ENCODE data around the gene ACSS3. TPM values are rescaled to one million over a fixed set of nuclear protein-coding genes. Genes with fewer than 3 reads are reported as not detected.
"Not testable (repeated sequence)": the region's sequence is repeated elsewhere in the genome, so short reads cannot be mapped to it uniquely, and the experiment has no call there.

ACSS3 gene
- total RNA-seq, 1 donor from 2014 or later: not detected

DNA sequence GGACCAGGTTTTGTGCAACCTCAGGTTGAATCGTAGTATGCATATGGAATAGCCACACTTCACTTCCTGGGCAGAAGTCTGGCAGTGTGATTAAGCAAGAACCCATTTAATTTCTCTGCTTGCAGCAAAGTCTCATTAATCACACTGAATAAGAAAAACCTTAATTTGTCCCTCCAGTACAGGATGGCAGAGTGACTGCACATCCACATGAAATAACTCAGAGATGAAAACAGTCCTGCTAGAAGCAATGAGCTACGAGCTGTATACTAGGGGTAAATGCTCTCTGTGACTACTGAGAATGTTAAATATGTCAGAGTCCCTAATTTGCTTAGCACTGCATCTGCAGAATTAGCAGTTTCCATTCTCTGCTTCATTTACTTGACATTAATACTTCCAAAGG is 88.9 kb downstream of the ACSS3 start:
- no peaks in the 10 kb centered on the region for H3K4me1 Mint-ChIP-seq
- no peaks in the 10 kb centered on the region for H3K36me3 Mint-ChIP-seq (ENCODE audit: low read depth)
- no peak overlapping the region for H3K4me3 Mint-ChIP-seq
- intact Hi-C loops (cut with micrococcal nuclease): no loop called here
- DNase-seq: no peak
- no peak overlapping the region for H3K27ac Mint-ChIP-seq
- H3K9me3 Mint-ChIP-seq: no peaks in the 10 kb centered on the region
- no peaks in the 10 kb centered on the region for H3K27me3 Mint-ChIP-seq

DNA sequence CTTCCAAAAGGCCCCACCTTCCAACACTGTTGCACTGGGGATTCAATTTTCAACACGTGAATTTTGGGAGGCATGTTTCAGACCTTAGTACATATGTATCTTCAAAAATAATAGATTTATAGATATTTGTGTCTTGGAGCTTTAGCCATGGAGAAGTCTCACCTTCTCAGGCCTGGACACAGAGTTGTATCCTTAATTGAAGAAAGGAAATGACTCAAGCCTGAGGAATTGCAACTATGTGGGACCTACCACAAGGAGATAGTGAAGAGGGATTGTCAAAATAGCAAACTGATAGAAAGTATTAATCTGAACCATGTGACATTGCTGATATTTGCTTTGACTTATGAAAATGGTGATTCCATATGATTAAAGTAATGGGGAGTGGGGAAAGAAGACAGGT is 89.8 kb downstream of the ACSS3 start:
- intact Hi-C loops (cut with micrococcal nuclease): no loop called here
- no peak for DNase-seq

DNA sequence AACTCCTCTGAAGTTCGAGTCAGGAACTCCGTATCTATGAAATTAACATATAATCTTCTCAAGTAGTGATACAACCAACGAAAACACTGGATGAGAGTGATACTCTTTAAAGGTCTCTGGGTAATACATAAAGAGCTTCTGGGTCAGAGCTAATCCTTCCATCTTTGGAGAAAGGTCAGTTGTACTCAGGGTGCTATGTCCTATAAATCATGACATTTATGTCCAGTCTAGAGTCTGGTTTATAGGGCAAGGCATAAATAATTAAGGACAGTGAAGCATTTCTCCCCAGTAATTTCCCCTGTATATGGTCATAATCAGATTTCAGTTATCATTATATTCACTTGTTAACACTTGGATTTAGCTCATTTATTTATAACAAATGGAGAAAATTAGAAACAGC is 90.6 kb downstream of the ACSS3 start:
- no peak for DNase-seq
- no peak overlapping the region for H3K27ac Mint-ChIP-seq
- H3K27me3 Mint-ChIP-seq: no peaks in the 10 kb centered on the region
- no peak overlapping the region for H3K4me3 Mint-ChIP-seq
- intact Hi-C loops (cut with micrococcal nuclease): no loop called here
- H3K36me3 Mint-ChIP-seq (ENCODE audit: low read depth): no peaks in the 10 kb centered on the region
- no peaks in the 10 kb centered on the region for H3K4me1 Mint-ChIP-seq
- no peaks in the 10 kb centered on the region for H3K9me3 Mint-ChIP-seq

More for the DNA sequence above, 89.8 kb downstream of the ACSS3 start:
- H3K9me3 Mint-ChIP-seq: no peaks in the 10 kb centered on the region
- H3K4me3 Mint-ChIP-seq: no peak overlapping the region
- no peaks in the 10 kb centered on the region for H3K27me3 Mint-ChIP-seq
- H3K27ac Mint-ChIP-seq: no peak overlapping the region
- no peaks in the 10 kb centered on the region for H3K36me3 Mint-ChIP-seq (ENCODE audit: low read depth)
- no peaks in the 10 kb centered on the region for H3K4me1 Mint-ChIP-seq

DNA sequence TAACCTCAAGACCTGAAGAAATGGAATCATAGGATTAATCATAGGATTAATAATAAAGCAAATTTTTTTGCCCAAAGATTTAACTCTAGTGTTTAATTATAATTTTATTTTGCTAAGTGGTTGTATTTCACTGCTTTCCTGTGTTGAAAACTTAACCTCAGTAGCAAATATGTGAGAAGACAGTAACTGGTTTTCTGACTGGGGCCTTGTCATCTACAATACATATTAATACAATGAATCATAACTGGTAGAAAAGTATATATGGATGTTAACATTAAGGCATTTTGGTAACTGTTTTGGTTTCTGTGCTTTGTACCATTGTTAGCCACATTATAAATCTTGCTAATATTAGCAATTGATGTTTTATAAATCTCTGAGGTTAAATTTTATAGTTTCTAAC is 92.2 kb downstream of the ACSS3 start:
- no peak for DNase-seq
- H3K27ac Mint-ChIP-seq: no peak overlapping the region

DNA sequence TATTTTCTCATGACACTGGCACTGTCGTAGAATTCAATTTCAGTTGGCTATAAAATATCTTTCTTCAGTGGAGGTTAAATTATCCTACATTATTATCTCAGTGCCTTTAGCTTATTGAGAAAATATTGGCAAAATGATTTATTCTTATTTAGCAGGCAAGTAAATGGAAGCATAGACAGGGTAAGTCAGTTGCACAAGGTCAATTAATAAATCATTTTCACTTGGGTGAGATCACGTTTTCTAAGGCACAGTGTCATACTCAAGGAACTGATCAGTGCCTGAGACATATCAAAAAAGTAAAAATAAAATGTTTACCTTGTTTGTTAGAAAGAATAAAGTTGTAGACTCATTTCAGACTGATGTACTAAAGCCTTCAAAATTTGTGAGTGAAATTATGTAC is 95.0 kb downstream of the ACSS3 start:
- DNase-seq: no peak
- H3K4me1 Mint-ChIP-seq: no peaks in the 10 kb centered on the region
- intact Hi-C loops (cut with micrococcal nuclease): no loop called here
- H3K36me3 Mint-ChIP-seq (ENCODE audit: low read depth): no peaks in the 10 kb centered on the region
- peaks cover 7% of the 10 kb centered on the region for H3K9me3 Mint-ChIP-seq
- H3K27ac Mint-ChIP-seq: no peak overlapping the region
- H3K27me3 Mint-ChIP-seq: no peaks in the 10 kb centered on the region
- H3K4me3 Mint-ChIP-seq: no peak overlapping the region

More for the DNA sequence above, 92.2 kb downstream of the ACSS3 start:
- H3K4me1 Mint-ChIP-seq: no peaks in the 10 kb centered on the region
- H3K4me3 Mint-ChIP-seq: no peak overlapping the region
- no peaks in the 10 kb centered on the region for H3K36me3 Mint-ChIP-seq (ENCODE audit: low read depth)
- H3K27me3 Mint-ChIP-seq: no peaks in the 10 kb centered on the region
- intact Hi-C loops (cut with micrococcal nuclease): no loop called here
- H3K9me3 Mint-ChIP-seq: no peaks in the 10 kb centered on the region

DNA sequence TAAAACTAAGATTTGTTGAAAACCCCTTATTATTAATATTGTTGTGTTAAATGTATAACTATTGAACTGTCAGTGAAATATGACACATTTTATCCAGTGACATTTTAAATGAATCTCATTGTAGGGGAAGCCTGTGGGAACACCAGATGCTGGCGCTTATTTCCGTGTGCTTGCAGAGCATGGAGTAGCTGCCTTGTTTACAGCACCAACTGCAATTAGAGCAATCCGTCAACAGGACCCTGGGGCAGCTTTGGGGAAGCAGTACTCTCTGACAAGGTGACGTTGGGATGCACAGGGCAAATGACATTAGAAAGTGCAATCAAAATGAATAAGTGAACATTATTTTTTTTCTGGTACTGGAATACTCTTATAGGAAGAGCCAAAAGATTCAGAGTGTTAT is 96.8 kb downstream of the ACSS3 start:
- Mint-ChIP-seq H3K4me3 (no peak overlapping the region), H3K27me3 (no peaks in the 10 kb centered on the region), H3K4me1 (no peaks in the 10 kb centered on the region), H3K27ac (no peak overlapping the region), H3K36me3 (ENCODE audit: low read depth) (no peaks in the 10 kb centered on the region), H3K9me3 (peaks cover 7% of the 10 kb centered on the region)
- intact Hi-C loops (cut with micrococcal nuclease): no loop called here
- no peak for DNase-seq

DNA sequence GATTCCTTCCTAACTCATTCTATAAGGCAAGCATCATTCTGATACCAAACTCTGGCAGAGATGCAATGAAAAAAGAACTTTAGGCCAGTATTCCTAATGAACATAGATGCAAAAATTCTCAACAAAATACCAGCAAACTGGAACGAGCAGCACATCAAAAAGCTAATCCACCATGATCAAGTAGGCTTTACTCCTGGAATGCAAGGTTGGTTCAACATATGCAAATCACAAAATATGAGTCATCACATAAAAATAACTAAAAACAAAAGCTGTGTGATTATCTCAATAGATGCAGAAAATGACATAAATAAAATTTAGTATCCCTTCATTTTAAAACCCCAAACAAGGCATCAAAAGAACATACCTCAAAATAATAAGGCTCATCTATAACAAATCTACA is 98.9 kb downstream of the ACSS3 start:
- Mint-ChIP-seq H3K4me1 (no peaks in the 10 kb centered on the region), H3K27ac (no peak overlapping the region), H3K27me3 (no peaks in the 10 kb centered on the region), H3K9me3 (peaks cover 7% of the 10 kb centered on the region), H3K4me3 (no peak overlapping the region), H3K36me3 (ENCODE audit: low read depth) (no peaks in the 10 kb centered on the region)
- intact Hi-C loops (cut with micrococcal nuclease): no loop called here
- no peak for DNase-seq

DNA sequence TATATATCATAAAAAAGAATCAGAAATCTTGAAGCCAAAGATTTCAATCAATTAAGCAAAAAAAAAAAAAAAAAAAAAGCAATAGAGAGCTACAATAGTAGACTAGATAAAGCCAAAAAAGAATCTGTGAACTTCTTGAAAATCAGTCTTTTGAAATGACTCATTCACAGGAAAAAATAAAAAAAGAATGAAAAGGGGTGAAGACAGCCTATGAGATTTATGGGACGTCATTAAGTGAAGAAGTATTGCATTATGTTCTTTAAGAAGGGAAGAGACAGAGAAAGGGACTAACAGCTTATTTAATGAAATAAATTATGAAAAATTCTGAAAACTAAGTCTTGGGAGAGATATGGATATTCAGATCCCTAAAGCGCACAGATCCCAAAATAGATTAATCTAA is 103.8 kb downstream of the ACSS3 start:
- H3K36me3 Mint-ChIP-seq (ENCODE audit: low read depth): no peaks in the 10 kb centered on the region

DNA sequence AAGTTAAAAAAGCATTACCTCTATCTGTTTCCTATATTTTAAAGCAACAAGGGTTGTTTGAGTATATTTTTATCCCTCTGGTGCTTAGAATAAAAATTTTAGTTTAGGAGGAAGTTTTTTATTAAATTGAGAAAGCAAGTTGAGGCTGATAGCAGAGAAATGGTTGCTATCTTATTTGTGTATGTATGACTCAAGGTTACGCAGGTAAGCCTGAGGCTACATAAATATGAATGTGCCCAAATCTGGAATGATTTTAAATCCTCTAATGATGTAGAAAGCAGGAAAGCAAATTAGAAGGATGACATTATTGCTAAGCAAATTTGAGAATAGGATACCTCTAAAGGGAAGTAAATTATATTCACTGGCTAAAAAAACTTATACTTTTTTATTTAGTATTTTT is 109.8 kb downstream of the ACSS3 start:
- no peaks in the 10 kb centered on the region for H3K36me3 Mint-ChIP-seq (ENCODE audit: low read depth)

More for the DNA sequence above, 103.8 kb downstream of the ACSS3 start:
- H3K27ac Mint-ChIP-seq: no peak overlapping the region
- intact Hi-C loops (cut with micrococcal nuclease): no loop called here
- no peak for DNase-seq
- H3K4me1 Mint-ChIP-seq: no peaks in the 10 kb centered on the region
- H3K9me3 Mint-ChIP-seq: peaks cover 6% of the 10 kb centered on the region
- no peak overlapping the region for H3K4me3 Mint-ChIP-seq
- no peaks in the 10 kb centered on the region for H3K27me3 Mint-ChIP-seq

DNA sequence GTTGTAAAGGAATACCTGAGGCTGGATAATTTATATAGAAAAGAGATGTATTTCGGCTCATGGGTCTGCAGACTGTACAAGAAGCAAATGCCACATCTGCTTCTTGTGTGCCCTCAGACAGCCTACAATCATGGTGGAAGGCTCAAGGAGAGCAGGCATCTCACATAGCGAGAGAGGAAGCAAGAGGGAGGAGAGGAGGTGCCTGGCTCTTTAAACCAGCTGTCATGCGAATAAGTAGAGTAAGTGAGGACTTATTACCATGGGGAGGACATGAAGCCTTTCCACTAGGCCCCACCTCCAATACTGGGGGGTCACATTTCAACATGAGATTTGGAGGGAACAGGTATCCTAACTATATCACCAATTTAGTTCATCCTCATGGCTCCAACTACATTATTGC is 118.7 kb downstream of the ACSS3 start:
- Mint-ChIP-seq H3K9me3 (peaks cover 2% of the 10 kb centered on the region), H3K27ac (no peak overlapping the region), H3K27me3 (no peaks in the 10 kb centered on the region), H3K4me1 (no peaks in the 10 kb centered on the region), H3K4me3 (no peak overlapping the region), H3K36me3 (ENCODE audit: low read depth) (no peaks in the 10 kb centered on the region)
- no peak for DNase-seq
- intact Hi-C loops (cut with micrococcal nuclease): no loop called here

More for the DNA sequence above, 109.8 kb downstream of the ACSS3 start:
- intact Hi-C loops (cut with micrococcal nuclease): no loop called here
- no peaks in the 10 kb centered on the region for H3K9me3 Mint-ChIP-seq
- no peak for DNase-seq
- H3K4me3 Mint-ChIP-seq: no peak overlapping the region
- H3K4me1 Mint-ChIP-seq: no peaks in the 10 kb centered on the region
- H3K27ac Mint-ChIP-seq: no peak overlapping the region
- no peaks in the 10 kb centered on the region for H3K27me3 Mint-ChIP-seq

DNA sequence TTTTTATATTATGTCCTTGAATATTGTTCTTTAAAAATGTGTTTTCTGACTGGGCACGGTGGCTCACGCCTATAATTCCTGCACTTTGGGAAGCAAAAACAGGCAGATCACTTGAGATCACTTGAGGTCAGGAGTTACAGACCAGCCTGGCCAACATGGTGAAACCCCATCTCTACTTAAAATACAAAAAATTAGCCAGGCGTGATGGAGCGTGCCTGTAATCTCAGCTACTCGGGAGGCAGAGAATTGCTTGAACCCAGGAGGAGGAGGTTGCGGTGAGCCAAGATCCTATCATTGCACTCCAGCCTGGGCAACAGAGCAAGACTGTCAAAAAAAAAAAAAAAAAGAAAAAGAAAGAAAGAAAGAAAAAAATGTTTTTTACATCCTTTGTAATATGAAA is 122.7 kb downstream of the ACSS3 start:
- H3K36me3 Mint-ChIP-seq (ENCODE audit: low read depth); DNase-seq; H3K27ac Mint-ChIP-seq; intact Hi-C loops (cut with micrococcal nuclease); H3K27me3 Mint-ChIP-seq; H3K4me3 Mint-ChIP-seq; H3K4me1 Mint-ChIP-seq; H3K9me3 Mint-ChIP-seq: not testable (repeated sequence)

DNA sequence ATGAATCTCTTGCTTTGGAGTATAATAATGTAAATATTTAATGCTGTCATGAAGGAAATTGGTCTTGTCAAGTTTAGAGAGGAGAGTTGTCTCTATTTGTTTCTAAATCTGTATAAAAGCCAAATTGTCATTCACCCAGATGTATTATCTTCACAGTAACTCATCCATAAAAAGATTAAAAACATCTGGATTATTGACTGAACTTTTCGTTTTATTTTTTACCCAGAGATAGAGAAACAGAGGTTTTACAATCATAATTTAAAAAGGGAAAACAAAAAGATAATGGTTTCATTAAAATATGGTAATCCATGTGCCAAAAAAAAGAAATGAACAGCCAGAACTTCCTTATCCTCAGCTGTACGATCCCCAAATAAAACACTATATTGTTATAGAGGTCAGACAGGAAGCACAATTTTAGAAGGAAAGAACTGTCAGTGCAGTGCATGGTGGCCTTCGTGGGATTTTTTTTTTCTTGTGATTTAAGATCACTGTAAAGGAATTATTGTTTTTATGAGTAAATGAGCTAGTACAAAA is 125.9 kb downstream of the ACSS3 start:
- peaks cover 3% of the 10 kb centered on the region for H3K9me3 Mint-ChIP-seq
- H3K27me3 Mint-ChIP-seq: no peaks in the 10 kb centered on the region
- H3K4me3 Mint-ChIP-seq: no peak overlapping the region
- H3K4me1 Mint-ChIP-seq: no peaks in the 10 kb centered on the region
- H3K27ac Mint-ChIP-seq: no peak overlapping the region
- intact Hi-C loops (cut with micrococcal nuclease): no loop called here
- no peaks in the 10 kb centered on the region for H3K36me3 Mint-ChIP-seq (ENCODE audit: low read depth)
- DNase-seq: no peak

DNA sequence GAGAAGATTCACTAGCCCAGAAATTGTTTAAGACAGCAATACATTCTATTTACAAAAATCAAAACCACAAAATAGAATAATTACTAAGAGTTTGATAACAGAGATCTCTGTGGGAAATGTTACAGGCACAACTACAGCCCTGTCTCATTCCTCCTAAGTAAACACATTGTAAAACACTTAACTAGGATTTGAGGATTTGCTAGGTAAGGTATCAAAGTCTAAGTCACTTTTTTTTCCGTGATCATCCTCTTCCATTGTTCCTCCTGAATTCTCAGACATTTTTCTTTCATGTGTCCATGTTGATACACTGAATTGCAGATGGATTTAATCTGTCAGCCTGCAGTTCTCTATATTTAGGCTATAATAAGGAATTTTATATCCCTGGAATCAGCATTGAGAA is 127.5 kb downstream of the ACSS3 start:
- Mint-ChIP-seq H3K4me3 (no peak overlapping the region), H3K27me3 (no peaks in the 10 kb centered on the region), H3K36me3 (ENCODE audit: low read depth) (no peaks in the 10 kb centered on the region), H3K27ac (no peak overlapping the region), H3K9me3 (peaks cover 3% of the 10 kb centered on the region), H3K4me1 (no peaks in the 10 kb centered on the region)
- DNase-seq: no peak
- intact Hi-C loops (cut with micrococcal nuclease): no loop called here

DNA sequence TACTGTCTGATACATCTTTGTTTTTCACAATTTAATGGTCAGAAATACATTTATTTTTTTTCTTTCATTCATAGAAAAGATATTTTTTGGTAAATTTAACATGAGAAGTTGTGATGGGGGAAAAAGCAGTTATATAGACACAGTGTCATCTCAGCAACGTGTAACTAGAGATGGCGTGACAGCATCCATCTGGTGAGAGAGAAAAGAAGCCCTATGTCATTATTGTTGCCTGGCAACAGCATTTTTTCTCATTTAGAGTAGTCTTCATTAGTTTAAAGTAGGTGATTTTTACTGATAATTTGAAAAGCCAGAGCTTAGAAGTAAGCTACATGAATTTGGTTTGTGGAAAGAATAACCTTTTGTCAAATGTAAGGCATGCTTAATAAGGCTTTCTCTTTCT is 128.6 kb downstream of the ACSS3 start:
- H3K27ac Mint-ChIP-seq: no peak overlapping the region
- intact Hi-C loops (cut with micrococcal nuclease): no loop called here
- H3K27me3 Mint-ChIP-seq: no peaks in the 10 kb centered on the region
- H3K4me3 Mint-ChIP-seq: no peak overlapping the region
- H3K9me3 Mint-ChIP-seq: peaks cover 2% of the 10 kb centered on the region
- DNase-seq: no peak
- H3K4me1 Mint-ChIP-seq: no peaks in the 10 kb centered on the region
- H3K36me3 Mint-ChIP-seq (ENCODE audit: low read depth): no peaks in the 10 kb centered on the region

DNA sequence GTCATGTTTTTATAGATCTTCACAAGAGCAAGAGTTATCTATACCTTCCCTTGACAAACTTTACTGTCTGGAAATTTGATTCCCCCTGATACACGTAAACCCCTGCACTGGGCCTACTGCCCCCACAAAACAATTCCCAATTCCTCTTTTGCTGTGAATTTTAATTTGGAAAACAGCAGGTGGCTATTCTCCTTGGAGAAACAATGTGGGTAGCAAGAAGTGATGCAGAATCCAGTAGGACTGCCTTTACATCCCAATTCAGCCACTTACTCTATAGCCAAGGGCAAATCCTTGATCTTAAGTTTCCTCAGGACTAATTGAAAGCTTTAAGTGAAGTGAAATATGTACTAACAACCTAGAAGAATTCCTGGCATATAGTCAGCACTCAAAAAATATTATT is 129.3 kb downstream of the ACSS3 start:
- intact Hi-C loops (cut with micrococcal nuclease): no loop called here
- Mint-ChIP-seq H3K4me3 (no peak overlapping the region), H3K4me1 (no peaks in the 10 kb centered on the region), H3K9me3 (no peaks in the 10 kb centered on the region), H3K27me3 (no peaks in the 10 kb centered on the region), H3K27ac (no peak overlapping the region), H3K36me3 (ENCODE audit: low read depth) (no peaks in the 10 kb centered on the region)
- no peak for DNase-seq
